Testis (tissue), 2 donors: ENCODE measurements around the gene UBAC2.

Experiments used
- POLR2A ChIP-seq: fragments of 450-650 bp; IDR thresholded peaks from one replicate; pipeline ENCODE4 v1.6.1; 2017; ENCODE audit warnings: antibody characterized with exemption, mild to moderate bottlenecking, moderate library complexity
- TF ChIP-seq, protein P1 (sequence below), 3 experiments: fragments of 450-650 bp in 2 of 3; fragments of 200-600 bp in 1 of 3; sonication (generic) in 1 of 3; IDR thresholded peaks; one replicate each; pipeline ENCODE4 v1.5.1; 2016 to 2019; ENCODE audit warnings: antibody characterized with exemption in 3 of 3, mild to moderate bottlenecking in 2 of 3, moderate library complexity in 1 of 3

- TF ChIP-seq, protein P1, sequence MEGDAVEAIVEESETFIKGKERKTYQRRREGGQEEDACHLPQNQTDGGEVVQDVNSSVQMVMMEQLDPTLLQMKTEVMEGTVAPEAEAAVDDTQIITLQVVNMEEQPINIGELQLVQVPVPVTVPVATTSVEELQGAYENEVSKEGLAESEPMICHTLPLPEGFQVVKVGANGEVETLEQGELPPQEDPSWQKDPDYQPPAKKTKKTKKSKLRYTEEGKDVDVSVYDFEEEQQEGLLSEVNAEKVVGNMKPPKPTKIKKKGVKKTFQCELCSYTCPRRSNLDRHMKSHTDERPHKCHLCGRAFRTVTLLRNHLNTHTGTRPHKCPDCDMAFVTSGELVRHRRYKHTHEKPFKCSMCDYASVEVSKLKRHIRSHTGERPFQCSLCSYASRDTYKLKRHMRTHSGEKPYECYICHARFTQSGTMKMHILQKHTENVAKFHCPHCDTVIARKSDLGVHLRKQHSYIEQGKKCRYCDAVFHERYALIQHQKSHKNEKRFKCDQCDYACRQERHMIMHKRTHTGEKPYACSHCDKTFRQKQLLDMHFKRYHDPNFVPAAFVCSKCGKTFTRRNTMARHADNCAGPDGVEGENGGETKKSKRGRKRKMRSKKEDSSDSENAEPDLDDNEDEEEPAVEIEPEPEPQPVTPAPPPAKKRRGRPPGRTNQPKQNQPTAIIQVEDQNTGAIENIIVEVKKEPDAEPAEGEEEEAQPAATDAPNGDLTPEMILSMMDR (IDR thresholded peaks at IDR 0.05) = no peak
- TF ChIP-seq POLR2A = no peak
These were observed 62.6 kb downstream of the UBAC2 start for GRCh38 chr13:99263126-99263785.
